ENCODE data around the gene SVOPL.

The SVOPL gene, protein sequence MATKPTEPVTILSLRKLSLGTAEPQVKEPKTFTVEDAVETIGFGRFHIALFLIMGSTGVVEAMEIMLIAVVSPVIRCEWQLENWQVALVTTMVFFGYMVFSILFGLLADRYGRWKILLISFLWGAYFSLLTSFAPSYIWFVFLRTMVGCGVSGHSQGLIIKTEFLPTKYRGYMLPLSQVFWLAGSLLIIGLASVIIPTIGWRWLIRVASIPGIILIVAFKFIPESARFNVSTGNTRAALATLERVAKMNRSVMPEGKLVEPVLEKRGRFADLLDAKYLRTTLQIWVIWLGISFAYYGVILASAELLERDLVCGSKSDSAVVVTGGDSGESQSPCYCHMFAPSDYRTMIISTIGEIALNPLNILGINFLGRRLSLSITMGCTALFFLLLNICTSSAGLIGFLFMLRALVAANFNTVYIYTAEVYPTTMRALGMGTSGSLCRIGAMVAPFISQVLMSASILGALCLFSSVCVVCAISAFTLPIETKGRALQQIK

DNA sequence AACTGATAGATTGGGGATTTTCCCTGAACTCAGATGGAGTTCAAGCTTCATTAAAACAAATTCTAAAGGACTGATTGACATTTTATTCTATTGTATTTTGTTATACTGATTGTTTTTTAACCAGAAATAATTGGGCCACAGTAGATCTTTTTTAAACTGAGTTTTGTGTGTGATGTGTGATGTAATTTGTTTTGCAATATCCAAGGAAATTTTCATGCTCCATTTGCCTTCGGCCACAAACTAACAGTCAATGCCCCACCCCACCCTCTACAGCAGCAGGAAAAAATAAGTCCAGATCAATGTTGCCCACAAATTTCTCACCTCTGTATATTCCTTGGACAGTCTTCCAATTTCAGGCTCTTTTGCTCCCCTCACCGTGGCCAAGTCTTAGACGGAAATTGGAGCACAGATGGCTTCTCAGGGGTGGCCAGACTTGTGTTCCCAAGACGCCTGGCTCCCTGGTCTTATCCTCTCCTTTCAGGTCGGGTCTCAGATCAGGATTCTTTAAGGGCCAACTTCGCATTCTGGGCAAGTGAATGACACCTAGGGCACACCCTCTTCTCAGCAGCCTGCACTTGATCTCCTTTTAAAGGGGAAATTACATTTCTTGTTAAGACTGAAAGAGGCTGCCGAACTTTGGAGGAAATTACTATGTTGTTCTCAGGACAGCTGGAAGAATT is at the start of gene SVOPL:
TSS of gene SVOPL (minus strand) at position 506 of the 680 bp plus-strand sequence. CDS start 22,317 bp downstream, outside the sequence.
- Histone ChIP-seq H3K79me2 (no peaks in the 10 kb centered on the region), H3K27ac (no peak within 1 kb of the TSS), H3K9me3 (ENCODE audit: control insufficient read depth, low read length) (no peaks in the 10 kb centered on the region), H3K36me3 (ENCODE audit: control insufficient read depth, insufficient read depth, low read length) (no peaks in the 10 kb centered on the region), H3K4me1 (no peaks in the 10 kb centered on the region), H3K4me2 (ENCODE audit: low read length) (no peak within 1 kb of the TSS), H3K27me3 (ENCODE audit: control insufficient read depth, insufficient read depth, low read length) (no peaks in the 10 kb centered on the region), H3K9ac (no peak within 1 kb of the TSS), H3K4me3 (ENCODE audit: low read depth, low read length) (no peak within 1 kb of the TSS), H2AFZ (no peak within 1 kb of the TSS)
- TF ChIP-seq, protein P1, sequence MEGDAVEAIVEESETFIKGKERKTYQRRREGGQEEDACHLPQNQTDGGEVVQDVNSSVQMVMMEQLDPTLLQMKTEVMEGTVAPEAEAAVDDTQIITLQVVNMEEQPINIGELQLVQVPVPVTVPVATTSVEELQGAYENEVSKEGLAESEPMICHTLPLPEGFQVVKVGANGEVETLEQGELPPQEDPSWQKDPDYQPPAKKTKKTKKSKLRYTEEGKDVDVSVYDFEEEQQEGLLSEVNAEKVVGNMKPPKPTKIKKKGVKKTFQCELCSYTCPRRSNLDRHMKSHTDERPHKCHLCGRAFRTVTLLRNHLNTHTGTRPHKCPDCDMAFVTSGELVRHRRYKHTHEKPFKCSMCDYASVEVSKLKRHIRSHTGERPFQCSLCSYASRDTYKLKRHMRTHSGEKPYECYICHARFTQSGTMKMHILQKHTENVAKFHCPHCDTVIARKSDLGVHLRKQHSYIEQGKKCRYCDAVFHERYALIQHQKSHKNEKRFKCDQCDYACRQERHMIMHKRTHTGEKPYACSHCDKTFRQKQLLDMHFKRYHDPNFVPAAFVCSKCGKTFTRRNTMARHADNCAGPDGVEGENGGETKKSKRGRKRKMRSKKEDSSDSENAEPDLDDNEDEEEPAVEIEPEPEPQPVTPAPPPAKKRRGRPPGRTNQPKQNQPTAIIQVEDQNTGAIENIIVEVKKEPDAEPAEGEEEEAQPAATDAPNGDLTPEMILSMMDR (IDR thresholded peaks at IDR 0.05) = no peak

GRCh38 chr7:138750473-138750872 is 49.3 kb upstream of the SVOPL start:
- Histone ChIP-seq H3K36me3 (ENCODE audit: control insufficient read depth, insufficient read depth, low read length) (no peaks in the 10 kb centered on the region), H3K9ac (no peak overlapping the region), H3K4me2 (ENCODE audit: low read length) (no peak overlapping the region), H3K27me3 (ENCODE audit: control insufficient read depth, insufficient read depth, low read length) (no peaks in the 10 kb centered on the region), H3K27ac (peak overlapping the region; percentile 94), H3K79me2 (no peaks in the 10 kb centered on the region), H3K4me3 (ENCODE audit: low read depth, low read length) (no peak overlapping the region), H3K9me3 (ENCODE audit: control insufficient read depth, low read length) (no peaks in the 10 kb centered on the region), H2AFZ (peak overlapping the region; percentile 70), H3K4me1 (peaks cover 56% of the 10 kb centered on the region)
- TF ChIP-seq, protein P1 (IDR thresholded peaks at IDR 0.05) = no peak

- H2AFZ ChIP-seq = peak overlapping the region; percentile 70
- H3K27ac ChIP-seq = peak overlapping the region; percentile 94
- no peaks in the 10 kb centered on the region for H3K27me3 ChIP-seq (ENCODE audit: control insufficient read depth, insufficient read depth, low read length)
- TF ChIP-seq, protein P1 (IDR thresholded peaks at IDR 0.05) = no peak
- no peak overlapping the region for H3K9ac ChIP-seq
- H3K4me1 ChIP-seq = peaks cover 51% of the 10 kb centered on the region
- H3K36me3 ChIP-seq (ENCODE audit: control insufficient read depth, insufficient read depth, low read length) = no peaks in the 10 kb centered on the region
- H3K4me3 ChIP-seq (ENCODE audit: low read depth, low read length) = no peak overlapping the region
- no peaks in the 10 kb centered on the region for H3K9me3 ChIP-seq (ENCODE audit: control insufficient read depth, low read length)
- H3K79me2 ChIP-seq = no peaks in the 10 kb centered on the region
- H3K4me2 ChIP-seq (ENCODE audit: low read length) = no peak overlapping the region
Measured at GRCh38 chr7:138749960-138750359, 48.8 kb upstream of the SVOPL start.

DNA sequence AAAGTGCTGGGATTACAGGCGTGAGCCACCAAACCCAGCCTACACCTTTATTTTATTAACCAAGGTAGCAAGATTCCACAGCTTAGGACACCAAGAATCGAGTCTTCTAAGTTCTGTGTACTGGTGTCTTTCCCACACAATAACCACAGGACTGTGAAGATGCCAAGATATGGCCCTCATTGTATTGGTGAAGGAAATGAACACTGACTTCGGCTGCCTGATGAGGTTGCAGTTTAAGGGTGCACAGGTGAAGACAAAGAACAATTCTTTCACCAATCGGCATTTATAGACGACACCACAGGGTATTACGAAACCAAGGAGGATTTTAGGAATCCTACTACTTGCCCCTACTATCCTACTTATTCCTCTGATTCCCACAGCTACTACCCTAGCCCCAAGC is 47.5 kb upstream of the SVOPL start:
- Histone ChIP-seq H3K27me3 (ENCODE audit: control insufficient read depth, insufficient read depth, low read length) (no peaks in the 10 kb centered on the region), H3K4me3 (ENCODE audit: low read depth, low read length) (no peak overlapping the region), H3K9me3 (ENCODE audit: control insufficient read depth, low read length) (no peaks in the 10 kb centered on the region), H2AFZ (peak overlapping the region; percentile 70), H3K9ac (no peak overlapping the region), H3K36me3 (ENCODE audit: control insufficient read depth, insufficient read depth, low read length) (no peaks in the 10 kb centered on the region), H3K79me2 (no peaks in the 10 kb centered on the region), H3K4me2 (ENCODE audit: low read length) (peak overlapping the region; percentile 10), H3K4me1 (peaks cover 46% of the 10 kb centered on the region), H3K27ac (peak overlapping the region; percentile 94)
- TF ChIP-seq, protein P1 (IDR thresholded peaks at IDR 0.05) = no peak
